Measurements from ENCODE around the gene DKKL1.

- TF ChIP-seq CTCF (IDR thresholded peaks at IDR 0.05; ENCODE audit: poor library complexity), result no peak
- TF ChIP-seq EZH2phosphoT487 (IDR thresholded peaks at IDR 0.05; ENCODE audit: low read depth, severe bottlenecking, unreplicated experiment), result no peak
- TF ChIP-seq EZH2 (IDR thresholded peaks at IDR 0.05; ENCODE audit: borderline replicate concordance), result no peak
Observed at GRCh38 chr19:49337267-49338022, 26.2 kb upstream of the DKKL1 start.
